ENCODE data around the gene RHOBTB1.
"Not testable (repeated sequence)": the region's sequence is repeated elsewhere in the genome, so short reads cannot be mapped to it uniquely, and the experiment has no call there.

Gene RHOBTB1

DNA sequence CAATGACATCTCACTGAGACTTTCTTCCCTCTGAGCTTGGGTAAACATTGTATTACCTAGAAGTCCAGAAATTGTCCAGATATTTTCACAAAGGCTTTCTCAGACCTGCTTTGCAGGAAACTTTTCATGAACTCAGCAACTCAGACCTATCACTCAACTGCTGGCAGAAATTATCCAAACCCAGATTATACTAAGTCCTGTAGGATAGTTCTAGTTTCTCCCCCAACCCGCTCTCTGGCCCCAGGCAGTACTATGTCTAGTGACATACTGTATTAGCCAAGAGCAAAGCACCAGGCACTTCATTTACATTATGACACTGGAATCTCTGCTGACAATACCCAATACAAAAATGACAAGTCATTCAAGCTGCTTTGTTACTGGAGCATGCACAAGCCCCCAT, 75.0 kb downstream of the RHOBTB1 start:
- DNase-seq (ENCODE audit: low read depth, low spot score) = no peak

DNA sequence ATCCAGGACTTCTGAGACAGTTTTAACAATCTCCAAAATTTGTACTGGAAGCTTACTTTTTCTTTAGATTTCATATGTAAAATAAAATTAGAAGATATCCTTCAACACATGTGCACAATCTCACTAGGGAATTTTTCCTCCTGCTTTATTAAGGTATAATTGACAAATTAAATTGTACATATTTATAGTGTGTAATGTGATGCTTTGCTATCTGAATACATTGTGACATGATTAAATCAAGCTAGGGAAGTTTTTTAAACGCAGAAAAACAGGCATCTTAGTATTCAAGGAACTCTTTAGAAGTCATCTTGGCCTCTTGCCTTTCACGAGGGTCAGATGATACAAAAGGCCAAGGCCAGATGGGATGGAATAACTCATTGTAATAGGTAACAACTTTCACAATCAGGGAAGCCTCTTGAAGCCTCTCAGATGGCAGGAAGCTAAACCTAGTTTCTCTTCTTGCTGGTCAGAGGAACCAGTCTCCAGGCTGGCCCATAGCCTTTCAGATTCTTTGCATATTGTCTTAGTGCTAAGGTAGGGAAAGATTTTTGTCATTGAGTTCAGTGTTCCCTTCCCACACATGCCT, 78.7 kb downstream of the RHOBTB1 start:
- no peak for DNase-seq (ENCODE audit: low read depth, low spot score)

DNA sequence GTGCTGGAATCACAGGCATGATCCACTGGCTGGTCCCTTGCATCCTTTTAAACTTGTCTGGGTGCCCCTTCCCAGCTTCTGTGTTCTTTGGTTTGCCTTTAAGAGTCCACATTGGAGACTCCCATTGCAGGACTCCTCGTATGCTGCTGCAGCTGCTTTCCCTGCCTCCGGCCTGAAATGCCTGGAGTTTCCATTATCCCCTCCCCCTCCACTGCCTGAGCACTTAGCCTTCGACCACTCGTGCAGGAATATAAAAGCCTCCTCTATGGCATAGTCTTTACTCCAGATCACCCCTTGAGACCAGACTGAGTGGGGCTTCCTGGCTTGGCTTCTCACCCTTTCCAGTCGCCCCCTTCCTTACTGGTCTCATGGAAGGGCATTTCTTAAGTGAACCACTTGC, 80.2 kb downstream of the RHOBTB1 start:
- no peak for DNase-seq (ENCODE audit: low read depth, low spot score)

DNA sequence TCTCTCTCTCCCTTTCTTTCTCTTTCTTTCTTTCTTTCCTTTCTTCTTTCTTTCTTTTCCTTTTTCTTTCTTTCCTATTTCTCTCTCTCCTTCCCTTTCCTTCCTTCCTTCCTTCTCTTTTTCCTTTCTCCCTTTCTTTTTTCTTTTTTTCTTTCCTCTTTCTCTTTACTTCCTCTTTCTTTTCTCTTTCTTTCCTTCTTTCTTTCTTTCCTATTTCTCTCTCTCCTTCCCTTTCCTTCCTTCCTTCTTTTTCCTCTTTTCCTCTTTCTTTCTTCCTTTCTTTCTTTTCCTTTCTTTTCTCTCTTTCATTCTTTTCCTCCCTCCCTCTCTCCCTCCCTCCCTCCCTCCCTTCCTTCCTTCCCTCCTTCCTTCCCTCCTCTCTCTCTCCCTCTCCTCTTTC, 81.5 kb downstream of the RHOBTB1 start:
- no peak for DNase-seq (ENCODE audit: low read depth, low spot score)

DNA sequence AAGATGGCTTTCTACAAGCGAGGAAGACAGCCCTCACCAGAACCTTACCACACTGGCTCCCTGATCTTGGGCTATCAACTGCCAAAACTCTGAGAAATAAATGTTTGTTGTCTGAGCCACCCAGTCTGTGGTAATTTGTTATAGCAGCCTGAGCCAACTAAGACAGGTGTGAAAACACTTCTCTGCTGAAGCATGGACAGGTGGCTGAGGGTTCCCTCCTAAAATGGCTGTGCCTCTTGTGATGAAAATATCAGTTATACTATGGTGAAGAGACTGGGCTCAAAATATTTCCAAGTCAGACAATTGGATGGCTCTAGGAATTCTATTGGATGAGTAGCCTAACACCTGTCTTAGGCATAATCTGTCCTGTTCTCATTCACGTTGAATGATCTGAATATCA, 87.6 kb downstream of the RHOBTB1 start:
- no peak for DNase-seq (ENCODE audit: low read depth, low spot score)

DNA sequence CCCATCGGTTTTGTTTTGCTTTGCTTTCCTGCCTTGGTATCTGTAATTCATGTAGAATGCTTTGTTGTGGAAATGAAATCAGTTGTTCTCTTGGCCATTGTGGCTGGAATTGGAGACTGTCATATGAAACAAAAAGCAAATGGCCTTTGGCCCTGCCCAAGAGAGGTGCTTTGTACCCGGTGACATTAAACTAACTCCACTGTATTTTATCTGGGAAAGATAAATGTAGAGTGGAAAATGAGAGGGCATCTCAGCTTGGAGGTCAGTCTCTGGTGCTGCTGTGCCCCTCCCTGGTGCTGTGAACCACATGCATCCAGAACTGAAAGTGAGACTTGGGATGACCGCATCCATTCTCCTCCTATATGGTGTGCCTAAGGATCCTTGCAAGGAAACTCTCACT, 90.3 kb downstream of the RHOBTB1 start:
- no peak for DNase-seq (ENCODE audit: low read depth, low spot score)

DNA sequence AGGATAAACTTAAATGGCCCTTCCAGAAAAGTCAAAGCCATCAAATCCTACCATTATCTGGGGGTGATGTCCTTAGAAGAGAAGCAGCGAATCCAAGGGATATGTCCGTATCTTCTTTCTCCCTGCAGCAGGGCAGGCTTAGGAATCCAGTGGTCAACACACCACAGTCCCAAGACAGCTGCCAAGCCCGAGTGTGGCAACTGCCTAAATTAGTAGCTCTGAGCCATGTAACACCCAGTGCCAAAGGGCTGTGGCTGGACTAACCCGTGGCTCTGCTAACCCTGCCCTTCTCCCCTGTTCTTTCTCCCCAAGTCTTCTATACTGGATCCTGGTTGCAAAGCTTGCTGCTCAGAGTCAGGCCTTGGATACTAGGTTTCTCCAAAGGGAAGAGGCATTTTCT, 90.9 kb downstream of the RHOBTB1 start:
- DNase-seq (ENCODE audit: low read depth, low spot score) = no peak

DNA sequence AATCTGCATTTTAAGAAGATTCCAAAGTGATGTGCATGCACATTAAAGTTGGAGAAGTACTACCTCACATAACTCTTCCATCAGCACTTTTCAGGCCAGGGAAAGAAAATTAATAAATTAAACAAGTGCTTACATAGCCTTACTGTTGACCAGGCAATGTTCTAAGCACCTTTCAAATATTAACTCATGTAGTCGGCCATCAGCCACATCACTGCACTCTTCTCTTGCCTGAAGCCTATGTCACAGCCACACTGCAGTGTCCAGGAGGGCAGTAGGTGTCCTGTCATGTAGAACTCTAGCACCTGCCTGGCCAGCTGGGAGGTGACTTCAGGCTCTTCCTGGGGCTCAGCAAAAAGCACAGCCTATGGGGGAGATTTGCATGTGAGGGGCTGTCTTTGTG, 94.2 kb downstream of the RHOBTB1 start:
- no peak for DNase-seq (ENCODE audit: low read depth, low spot score)

DNA sequence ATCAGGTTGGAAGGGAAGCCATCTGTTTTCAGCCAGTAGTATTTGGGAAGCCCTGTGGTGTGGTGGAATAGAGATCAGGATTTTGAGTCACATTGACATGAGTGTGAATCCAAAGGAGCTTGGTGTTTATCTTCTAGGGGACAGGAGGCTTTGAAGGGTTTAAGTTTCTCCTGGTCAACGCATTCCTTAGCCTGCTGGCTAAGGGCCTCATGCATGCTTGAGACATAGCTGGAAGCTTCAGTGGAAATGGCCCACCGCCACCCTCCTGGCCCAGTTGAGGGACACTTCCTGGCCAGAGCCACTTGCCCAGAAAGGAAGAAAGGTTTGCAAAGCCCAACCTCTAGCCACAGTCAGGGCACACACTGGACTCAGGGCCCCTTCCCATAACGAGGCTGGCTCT, 94.8 kb downstream of the RHOBTB1 start:
- DNase-seq (ENCODE audit: low read depth, low spot score) = no peak

DNA sequence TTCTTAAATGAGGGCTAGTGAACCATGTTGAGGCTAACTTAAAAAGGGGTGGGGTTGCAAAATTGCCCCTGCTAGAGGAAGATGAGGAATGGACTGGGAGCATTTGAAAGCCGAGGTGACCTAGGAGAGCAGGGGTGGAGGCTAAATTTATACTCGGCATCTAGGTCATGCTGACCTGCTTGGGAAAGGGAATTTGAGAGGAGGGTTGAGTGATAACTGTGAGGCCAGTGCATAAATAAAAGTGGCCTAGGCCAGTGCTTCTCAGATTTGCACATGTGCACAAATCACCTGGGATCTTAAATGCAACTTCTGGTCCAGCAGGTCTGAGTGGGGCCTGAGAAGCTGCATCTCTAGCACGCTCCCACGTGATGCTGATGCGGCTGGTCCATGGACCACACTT, 95.3 kb downstream of the RHOBTB1 start:
- no peak for DNase-seq (ENCODE audit: low read depth, low spot score)

DNA sequence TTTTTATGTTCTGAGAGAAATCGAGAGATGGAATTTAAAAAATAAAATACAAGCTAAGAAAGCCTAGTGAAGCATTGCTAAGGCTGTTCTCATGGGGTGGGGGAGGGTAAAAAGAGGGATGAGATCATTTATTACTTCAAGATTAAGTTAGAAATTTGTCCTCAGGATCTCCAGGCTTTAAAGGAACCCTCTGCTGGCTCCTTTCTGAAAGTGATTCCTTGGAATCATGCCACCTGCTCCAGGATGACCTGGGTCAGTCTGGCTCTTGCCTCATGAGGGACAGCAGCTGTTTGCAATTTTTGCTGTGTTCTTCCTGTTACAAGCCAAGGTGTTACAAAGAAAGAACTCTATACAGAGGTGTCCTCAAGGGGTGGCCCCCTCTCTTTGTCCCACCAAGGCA, 95.9 kb downstream of the RHOBTB1 start:
- DNase-seq (ENCODE audit: low read depth, low spot score) = no peak

DNA sequence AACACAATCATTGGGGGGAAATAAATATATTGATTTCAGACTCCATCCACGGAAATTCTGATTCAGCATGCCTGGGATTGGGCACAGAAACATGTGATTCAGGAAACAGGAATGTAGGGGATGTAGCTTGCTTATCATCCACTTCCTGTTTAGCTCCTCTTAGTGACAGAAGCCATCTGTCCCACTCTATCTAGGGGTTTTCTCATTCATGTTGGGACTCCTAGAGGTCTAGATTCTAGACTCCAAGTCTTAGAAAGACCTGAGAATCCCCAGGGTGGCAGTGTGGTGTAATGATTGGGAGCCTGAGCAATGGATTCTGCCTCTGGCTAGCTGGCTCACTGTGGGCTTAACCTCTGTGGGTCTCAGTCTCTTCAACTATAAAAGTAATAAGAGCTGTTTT, 97.8 kb downstream of the RHOBTB1 start:
- no peak for DNase-seq (ENCODE audit: low read depth, low spot score)

DNA sequence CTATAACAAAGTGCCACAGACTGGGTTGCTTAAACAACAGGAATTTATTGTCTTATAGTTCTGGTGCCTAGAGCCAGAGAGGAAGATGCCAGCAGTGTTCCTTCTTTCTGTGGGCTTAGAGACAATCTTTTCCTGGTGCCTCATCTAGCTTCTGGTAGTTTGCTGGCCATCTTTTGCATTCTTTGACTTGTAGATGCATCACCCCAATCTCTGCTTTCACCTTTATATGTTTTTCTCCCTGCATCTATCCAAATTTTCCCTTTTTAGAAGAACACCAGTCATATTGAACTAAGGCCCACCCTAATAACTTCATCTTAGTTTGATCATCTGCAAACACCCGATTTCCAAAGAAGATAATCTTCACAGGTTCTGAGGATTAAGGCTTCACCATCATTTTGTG, 98.9 kb downstream of the RHOBTB1 start:
- no peak for DNase-seq (ENCODE audit: low read depth, low spot score)

DNA sequence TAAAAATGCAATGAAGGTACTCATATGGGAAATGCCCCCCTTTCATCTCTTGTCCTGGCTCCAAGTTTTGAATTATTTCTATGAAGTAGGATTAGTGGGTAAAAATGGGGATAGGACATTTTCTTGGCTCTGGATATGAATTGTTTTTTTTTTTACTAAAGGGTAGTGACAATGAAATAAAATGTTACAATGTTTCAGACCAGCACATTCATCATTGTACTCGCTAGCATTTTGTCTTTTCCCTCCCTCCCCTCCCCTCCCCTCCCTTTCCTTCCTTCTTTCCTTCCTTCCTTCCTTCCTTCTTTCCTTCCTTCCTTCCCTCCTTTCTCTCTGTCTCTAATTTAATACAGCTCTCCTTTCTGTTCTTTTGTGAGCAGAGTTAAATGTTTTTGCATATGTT, 101.3 kb downstream of the RHOBTB1 start:
- DNase-seq (ENCODE audit: low read depth, low spot score) = no peak

DNA sequence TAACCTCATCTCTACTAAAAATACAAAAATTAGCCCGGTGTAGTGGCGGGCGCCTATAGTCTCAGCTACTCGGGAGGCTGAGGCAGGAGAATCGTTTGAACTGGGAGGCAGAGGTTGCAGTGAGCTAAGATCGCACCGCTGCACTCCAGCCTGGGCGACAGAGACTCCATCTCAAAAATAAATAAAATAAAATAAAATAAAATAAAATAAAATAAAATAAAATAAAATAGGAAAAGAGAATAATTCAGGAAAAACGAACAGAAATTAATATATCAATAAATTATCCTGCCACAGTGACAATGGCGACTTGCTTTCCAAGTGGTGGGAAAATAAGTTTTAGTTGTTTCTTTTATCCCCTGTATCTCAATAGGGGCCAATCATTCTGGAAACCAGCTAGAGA, 102.8 kb downstream of the RHOBTB1 start:
- DNase-seq (ENCODE audit: low read depth, low spot score) = not testable (repeated sequence)

DNA sequence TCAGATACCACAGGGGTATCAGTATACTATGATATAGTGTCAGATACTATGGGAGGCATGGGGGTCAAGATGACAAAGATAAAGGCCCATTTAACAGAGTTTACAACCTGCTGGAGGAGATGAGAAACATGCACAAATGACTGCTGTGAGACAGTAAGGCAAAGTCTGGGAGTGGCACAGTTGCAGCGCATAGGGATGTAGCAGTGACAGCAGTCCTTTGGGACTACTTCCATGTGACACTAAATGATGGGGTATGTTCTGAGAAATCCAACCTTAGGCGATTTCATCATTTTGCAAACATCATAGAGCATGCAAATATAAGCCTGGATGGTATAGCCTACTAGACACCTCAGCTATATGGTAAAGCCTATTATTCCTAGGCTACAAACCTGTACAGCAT, 108.9 kb downstream of the RHOBTB1 start:
- DNase-seq (ENCODE audit: low read depth, low spot score) = no peak

DNA sequence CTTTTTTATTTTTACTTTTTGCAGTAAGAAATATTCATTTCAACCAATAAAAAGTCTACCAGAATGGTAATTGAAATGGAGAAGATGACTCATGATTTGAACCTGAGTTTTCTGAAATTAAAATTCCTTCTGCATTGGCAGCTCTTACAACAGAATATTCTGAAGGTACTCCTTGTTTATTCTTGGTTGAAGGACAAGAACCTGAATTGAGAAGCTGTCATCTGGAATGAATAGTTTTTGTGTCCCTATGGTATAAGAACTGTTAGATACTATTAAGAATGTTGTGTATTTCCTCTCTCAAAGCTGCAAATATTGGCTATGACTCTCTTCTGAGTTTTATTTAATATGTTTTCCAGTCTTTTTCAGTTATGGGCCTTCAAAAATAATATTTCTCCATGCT, 109.6 kb downstream of the RHOBTB1 start:
- DNase-seq (ENCODE audit: low read depth, low spot score) = no peak

DNA sequence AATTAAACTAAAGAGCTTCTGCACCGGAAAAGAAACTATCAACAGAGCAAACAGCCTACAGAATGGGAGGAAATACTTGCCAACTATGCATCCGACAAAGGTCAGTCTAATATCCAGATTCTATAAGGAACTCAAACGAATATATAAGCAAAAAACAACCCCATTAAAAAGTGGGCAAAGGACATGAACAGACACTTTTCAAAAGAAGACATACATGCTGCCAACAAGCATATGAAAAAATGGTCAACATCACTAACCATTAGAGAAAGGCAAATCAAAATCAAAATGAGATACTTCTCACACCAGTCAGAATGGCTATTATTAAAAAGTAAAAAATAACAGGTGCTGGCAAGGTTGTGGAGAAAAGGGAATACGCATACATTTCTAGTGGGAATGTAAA, 111.8 kb downstream of the RHOBTB1 start:
- not testable (repeated sequence) for DNase-seq (ENCODE audit: low read depth, low spot score)

DNA sequence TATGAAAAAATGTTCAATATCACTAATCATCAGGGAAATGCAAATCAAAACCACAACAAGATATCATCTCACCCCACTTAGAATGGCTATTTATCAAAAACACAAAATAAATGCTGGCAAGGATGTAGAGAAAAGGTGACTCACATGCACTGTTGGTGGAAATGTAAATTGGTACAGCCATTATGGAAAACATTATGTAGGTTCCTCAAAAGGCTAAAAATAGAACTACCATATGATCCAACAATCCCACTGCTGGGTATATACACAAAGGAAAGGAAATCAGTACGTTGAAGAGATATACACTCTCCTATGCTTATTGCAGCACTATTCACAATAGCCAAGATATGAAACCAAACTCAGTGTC, 115.5 kb downstream of the RHOBTB1 start:
- DNase-seq (ENCODE audit: low read depth, low spot score) = no peak

DNA sequence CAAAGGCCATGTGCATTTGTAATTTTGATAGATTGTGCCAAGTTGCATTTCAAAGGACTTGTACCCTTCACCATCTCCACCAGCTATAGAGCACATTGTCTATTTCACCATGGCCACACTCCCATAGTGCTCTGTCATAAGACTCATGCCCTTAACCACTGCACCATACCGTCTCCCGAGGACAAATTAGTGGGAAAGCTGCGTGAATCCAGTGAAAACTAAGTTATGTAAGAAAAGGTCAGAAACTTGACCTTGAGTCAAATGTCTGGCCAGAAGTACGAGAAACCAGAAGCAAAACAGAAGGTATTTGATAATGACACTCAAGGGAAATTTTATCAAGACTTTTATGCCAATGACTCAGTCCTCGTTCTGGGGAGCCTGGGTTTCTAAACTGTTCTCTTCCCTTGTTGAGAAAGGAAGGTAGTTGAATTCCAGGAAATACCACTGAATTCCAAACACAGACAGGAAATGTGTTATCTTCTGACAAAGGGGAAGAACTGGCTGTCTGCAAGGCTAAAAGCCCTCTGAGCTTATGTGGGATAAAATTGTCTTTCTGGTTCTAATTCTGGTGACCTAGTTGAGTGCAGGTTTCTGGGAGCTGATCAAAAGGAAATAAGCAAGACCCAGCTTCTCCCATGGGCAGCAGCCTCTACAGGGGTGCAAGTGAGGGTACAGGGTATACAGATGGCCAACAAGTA, 116.0 kb downstream of the RHOBTB1 start:
- no peak for DNase-seq (ENCODE audit: low read depth, low spot score)

DNA sequence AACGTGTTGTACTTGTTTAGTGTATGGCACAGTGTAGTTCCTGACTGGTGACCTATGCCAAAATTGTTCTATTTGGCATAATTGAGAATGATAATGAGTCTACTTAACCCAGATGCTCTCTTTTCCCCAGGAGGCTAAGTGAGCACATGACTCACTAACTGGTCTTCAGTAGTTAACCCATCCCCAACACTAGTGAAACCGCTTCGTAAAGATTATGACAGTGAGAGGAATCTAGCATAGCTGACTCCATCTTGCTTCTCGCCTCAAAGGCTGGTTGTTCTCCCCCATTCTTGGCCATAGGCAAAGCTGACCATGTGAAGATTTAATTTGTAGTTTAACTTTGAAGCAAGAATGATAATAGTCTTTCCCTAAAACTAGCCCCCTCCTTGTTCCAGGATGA, 118.5 kb downstream of the RHOBTB1 start:
- no peak for DNase-seq (ENCODE audit: low read depth, low spot score)

DNA sequence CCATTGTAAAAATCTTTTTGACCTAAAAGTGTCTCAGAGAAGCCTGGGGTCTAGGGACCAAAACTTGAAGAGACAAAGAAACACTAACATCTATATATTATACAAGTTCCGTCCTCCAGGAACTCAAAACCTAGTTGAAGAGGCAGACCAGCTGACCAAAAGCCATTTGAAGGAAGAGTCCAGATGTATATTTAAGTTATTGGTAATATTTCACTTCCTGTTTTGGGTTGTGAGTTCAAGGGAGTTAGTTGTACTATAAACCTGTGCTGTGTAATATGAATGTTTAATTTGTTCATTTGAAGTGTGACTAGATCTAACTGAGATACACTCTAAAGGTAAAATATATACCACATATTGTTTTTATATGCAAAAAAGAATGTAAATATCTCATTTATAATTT, 120.7 kb downstream of the RHOBTB1 start:
- no peak for DNase-seq (ENCODE audit: low read depth, low spot score)

DNA sequence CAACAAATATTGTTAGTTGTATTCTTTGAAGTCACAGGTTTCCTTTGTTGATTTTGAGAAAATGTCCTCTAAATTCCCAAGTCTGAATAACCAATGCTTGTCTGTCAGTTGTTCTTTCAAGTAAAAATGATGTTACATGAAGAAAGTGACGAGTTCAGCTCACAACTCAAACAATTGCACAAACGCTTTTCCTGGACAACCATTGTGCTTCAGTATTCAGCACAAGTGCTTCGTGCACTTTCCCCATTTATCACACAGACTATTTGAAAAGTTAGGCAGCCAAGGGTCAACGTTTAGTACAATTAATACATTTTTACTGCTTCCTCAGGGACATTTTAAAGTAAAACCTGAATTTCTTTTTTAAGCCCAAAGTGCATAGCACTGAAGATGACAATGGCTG, 121.2 kb downstream of the RHOBTB1 start:
- no peak for DNase-seq (ENCODE audit: low read depth, low spot score)

DNA sequence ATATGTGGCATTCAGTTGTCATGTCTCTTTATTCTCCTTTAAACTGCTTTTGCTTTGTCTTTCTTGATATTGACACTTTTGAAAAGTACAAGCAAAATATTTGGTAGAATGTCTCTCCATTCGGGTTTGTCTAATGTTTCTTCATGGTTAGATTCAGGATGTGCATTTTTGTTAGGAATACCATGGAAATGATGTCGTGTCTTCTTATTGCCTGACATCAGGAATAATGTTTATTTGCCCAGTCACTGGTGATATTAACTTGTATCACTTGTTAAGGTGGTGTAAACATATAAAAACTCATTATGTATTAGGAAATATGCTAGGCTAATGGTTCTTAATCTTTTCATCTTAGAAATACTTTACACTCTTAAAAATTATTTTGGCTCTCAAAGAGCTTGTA, 122.3 kb downstream of the RHOBTB1 start:
- DNase-seq (ENCODE audit: low read depth, low spot score) = no peak
